Mucosa of stomach (tissue), 1 donor: ENCODE data around the gene NPB.
"Not testable (repeated sequence)": the region's sequence is repeated elsewhere in the genome, so short reads cannot be mapped to it uniquely, and the experiment has no call there.

ENCODE experiments used
- H3K27me3 ChIP-seq: one replicate; pipeline ENCODE4 v1.7.0; 2013; ENCODE audit warnings: mild to moderate bottlenecking, low read length; ENCODE audit not compliant: control insufficient read depth, insufficient read depth
- H3K36me3 ChIP-seq: one replicate; pipeline ENCODE4 v1.7.0; 2013; ENCODE audit warnings: low read length; ENCODE audit not compliant: control insufficient read depth, insufficient read depth
- H3K4me1 ChIP-seq: one replicate; pipeline ENCODE4 v1.7.0; 2013; ENCODE audit warnings: mild to moderate bottlenecking, low read length; ENCODE audit not compliant: control insufficient read depth, insufficient read depth
- H3K4me3 ChIP-seq: one replicate; pipeline ENCODE4 v1.7.0; 2013; ENCODE audit warnings: low read length
- H3K9ac ChIP-seq: one replicate; pipeline ENCODE4 v1.7.0; 2013; ENCODE audit warnings: mild to moderate bottlenecking, low read length, moderate library complexity
- H3K9me3 ChIP-seq: one replicate; pipeline ENCODE4 v1.7.0; 2013; ENCODE audit warnings: mild to moderate bottlenecking, low read length, moderate library complexity; ENCODE audit not compliant: control insufficient read depth
- donor health status: Pancreatic carcinoma.

Gene NPB

GRCh38 chr17:81912441-81913309, 10.6 kb downstream of the NPB start:
- peaks cover 53% of the 10 kb centered on the region for H3K4me1 ChIP-seq
- no peaks in the 10 kb centered on the region for H3K27me3 ChIP-seq
- H3K9me3 ChIP-seq, result no peaks in the 10 kb centered on the region
- no peak overlapping the region for H3K4me3 ChIP-seq
- peaks cover 29% of the 10 kb centered on the region for H3K36me3 ChIP-seq
- H3K9ac ChIP-seq, result no peak overlapping the region

DNA sequence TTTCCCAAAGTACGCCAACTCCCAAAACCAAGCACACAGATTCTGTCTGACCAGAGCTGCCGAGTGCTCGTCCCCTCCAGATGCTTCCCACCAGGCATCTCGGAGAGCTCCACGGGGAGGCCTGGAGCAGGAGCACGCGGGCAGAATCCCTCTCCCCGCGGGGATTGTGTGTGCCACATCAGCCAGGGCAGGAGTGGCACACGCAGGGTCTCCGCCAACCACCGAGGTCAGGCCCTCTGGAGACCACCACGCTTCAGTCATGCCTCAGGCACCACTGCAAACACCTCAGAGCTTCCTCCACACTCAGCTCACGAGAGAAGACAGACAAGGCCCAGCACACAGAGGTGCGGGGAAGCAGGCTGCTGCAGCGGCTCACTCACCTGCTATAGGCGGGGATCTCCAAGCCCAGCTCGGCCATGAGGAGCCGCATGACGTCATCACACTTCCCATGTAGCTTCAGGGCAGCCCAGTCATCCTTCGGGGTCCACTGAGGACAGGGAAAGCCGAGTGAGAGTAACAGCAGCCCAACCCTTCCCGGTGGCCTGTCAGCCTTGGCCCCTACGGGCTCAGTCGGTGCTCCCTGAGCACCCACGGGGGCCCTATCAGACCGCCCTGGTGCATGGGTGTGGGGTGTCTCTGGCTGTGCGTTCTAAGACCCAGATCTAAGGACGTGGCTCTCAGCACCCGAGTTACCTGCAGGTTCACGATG, 11.5 kb downstream of the NPB start:
- Histone ChIP-seq H3K9me3 (no peaks in the 10 kb centered on the region), H3K27me3 (no peaks in the 10 kb centered on the region), H3K36me3 (peaks cover 27% of the 10 kb centered on the region), H3K9ac (no peak overlapping the region), H3K4me1 (peaks cover 58% of the 10 kb centered on the region), H3K4me3 (no peak overlapping the region)

GRCh38 chr17:81914103-81914850, 12.2 kb downstream of the NPB start:
- Histone ChIP-seq H3K9ac (no peak overlapping the region), H3K9me3 (no peaks in the 10 kb centered on the region), H3K36me3 (peaks cover 27% of the 10 kb centered on the region), H3K4me1 (peaks cover 62% of the 10 kb centered on the region), H3K4me3 (no peak overlapping the region), H3K27me3 (no peaks in the 10 kb centered on the region)

- no peak overlapping the region for H3K9ac ChIP-seq
- no peaks in the 10 kb centered on the region for H3K27me3 ChIP-seq
- peaks cover 62% of the 10 kb centered on the region for H3K4me1 ChIP-seq
- H3K36me3 ChIP-seq, result peaks cover 31% of the 10 kb centered on the region
- H3K4me3 ChIP-seq, result no peak overlapping the region
- no peaks in the 10 kb centered on the region for H3K9me3 ChIP-seq
Measured at GRCh38 chr17:81915331-81915730, 13.3 kb downstream of the NPB start.

- Histone ChIP-seq H3K27me3 (no peaks in the 10 kb centered on the region), H3K36me3 (peaks cover 36% of the 10 kb centered on the region), H3K4me3 (peak overlapping the region; percentile 28), H3K9ac (peak overlapping the region; percentile 63), H3K9me3 (no peaks in the 10 kb centered on the region), H3K4me1 (peaks cover 68% of the 10 kb centered on the region)
Measured at GRCh38 chr17:81916234-81917001, 14.4 kb downstream of the NPB start.

GRCh38 chr17:81917565-81918332, 15.7 kb downstream of the NPB start, which contains the start of gene SIRT7:
Gene SIRT7 (minus strand): TSS chr17:81918176. CDS start chr17:81918131, 45 bp downstream.
- peaks cover 36% of the 10 kb centered on the region for H3K36me3 ChIP-seq
- peak within 1 kb of the TSS; percentile 67 for H3K9ac ChIP-seq

DNA sequence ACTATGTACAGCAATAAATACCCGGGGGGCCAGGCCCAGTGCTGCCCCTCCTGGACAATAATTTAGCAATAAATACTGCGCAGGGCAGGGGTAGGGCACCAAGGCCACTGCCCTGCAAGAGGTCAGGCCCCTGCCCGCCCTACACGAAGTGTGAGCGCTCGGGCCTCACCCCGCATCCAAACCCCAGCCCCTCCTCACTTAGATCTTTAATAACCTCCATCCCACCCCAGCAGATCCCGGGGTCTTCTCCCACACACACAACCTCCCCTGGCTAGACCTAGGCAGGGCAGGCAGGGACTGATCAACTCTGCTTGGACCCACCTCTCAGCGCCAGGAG, 16.3 kb downstream of the NPB start:
- H3K9me3 ChIP-seq, H3K4me3 ChIP-seq, H3K27me3 ChIP-seq: not testable (repeated sequence)
- Histone ChIP-seq H3K4me1 (peaks cover 65% of the 10 kb centered on the region), H3K36me3 (peaks cover 35% of the 10 kb centered on the region), H3K9ac (peak overlapping the region; percentile 31)

More at GRCh38 chr17:81917565-81918332, 15.7 kb downstream of the NPB start, which contains the start of gene SIRT7:
- no peaks in the 10 kb centered on the region for H3K9me3 ChIP-seq
- H3K4me1 ChIP-seq, result peaks cover 64% of the 10 kb centered on the region
- no peaks in the 10 kb centered on the region for H3K27me3 ChIP-seq
- H3K4me3 ChIP-seq, result peak within 1 kb of the TSS; percentile 28

DNA sequence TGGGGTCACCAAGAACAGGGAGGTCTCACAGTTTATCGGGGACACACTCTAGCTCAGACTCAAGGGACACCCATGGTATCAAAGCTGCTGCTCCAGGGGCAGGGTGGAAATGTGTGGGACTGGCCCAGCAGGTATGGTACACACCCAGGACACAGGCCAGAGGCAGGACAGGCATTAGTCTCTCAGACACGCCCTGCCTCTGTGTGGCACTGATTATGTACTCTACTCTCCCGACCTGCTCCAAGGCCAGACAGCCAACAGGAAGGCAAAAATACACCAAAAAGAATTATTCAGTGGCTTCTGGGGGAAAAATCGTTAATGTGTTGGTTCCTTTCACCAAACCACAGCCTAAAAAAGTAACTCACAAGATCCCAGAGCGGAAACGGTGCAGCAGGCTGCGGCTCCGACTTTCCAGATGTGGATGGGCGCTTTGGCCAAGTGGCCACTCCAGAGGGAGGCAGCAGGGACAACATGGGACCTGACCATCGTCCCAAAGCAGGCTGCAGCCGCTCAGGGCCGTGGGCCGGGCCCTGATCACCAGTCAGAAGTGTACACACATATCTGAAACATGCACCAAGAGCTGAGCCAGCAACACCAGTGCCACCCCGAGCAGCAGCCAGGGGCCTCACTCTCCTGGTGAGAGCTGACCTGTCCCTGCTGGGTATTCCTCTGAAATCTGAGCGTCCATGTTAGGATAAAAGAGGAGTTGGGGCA, 17.0 kb downstream of the NPB start:
- Histone ChIP-seq H3K9me3 (no peaks in the 10 kb centered on the region), H3K27me3 (no peaks in the 10 kb centered on the region), H3K9ac (peak overlapping the region; percentile 67), H3K4me1 (peaks cover 72% of the 10 kb centered on the region), H3K36me3 (peaks cover 28% of the 10 kb centered on the region), H3K4me3 (no peak overlapping the region)

- H3K9ac ChIP-seq, result peak overlapping the region; percentile 10
- H3K4me1 ChIP-seq, result peaks cover 83% of the 10 kb centered on the region
- H3K4me3 ChIP-seq, result no peak overlapping the region
Measured at GRCh38 chr17:81920612-81921536, 18.8 kb downstream of the NPB start.

DNA sequence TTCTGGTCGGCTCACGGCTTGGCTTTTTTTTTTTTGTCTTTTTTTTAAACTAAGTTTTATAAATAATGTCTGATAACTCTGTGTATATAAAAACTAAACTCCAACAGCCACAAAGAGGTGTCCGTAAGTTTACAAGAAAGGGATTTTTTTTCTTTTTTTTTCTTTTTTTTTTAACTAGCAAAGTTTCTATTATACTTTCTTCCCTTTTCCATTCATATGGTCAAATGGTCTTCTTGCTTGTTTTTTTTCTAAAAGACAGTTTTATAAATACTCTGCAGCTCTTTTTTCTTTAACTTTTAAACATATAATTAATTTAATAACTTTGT, 19.5 kb downstream of the NPB start:
- Histone ChIP-seq H3K27me3 (no peaks in the 10 kb centered on the region), H3K9me3 (no peaks in the 10 kb centered on the region), H3K4me1 (peaks cover 83% of the 10 kb centered on the region), H3K36me3 (peaks cover 8% of the 10 kb centered on the region), H3K4me3 (no peak overlapping the region), H3K9ac (no peak overlapping the region)

More at GRCh38 chr17:81920612-81921536, 18.8 kb downstream of the NPB start:
- Histone ChIP-seq H3K36me3 (peaks cover 11% of the 10 kb centered on the region), H3K27me3 (no peaks in the 10 kb centered on the region), H3K9me3 (no peaks in the 10 kb centered on the region)
